Measurements from ENCODE around the gene PA2G4.

PA2G4 gene

GRCh38 chr12:56101045-56101444 lies 3.3 kb upstream of the PA2G4 start:
- no peak overlapping the region for H3K4me3 ChIP-seq (replicated peaks; ENCODE audit: low read depth, low read length)
- DNase-seq (ENCODE audit: low read depth) = no peak
- TF ChIP-seq CTCF (IDR thresholded peaks at IDR 0.05; ENCODE audit: low read length, missing control alignments) = no peak

GRCh38 chr12:56102683-56103065 lies 1.7 kb upstream of the PA2G4 start:
- TF ChIP-seq CTCF (IDR thresholded peaks at IDR 0.05; ENCODE audit: low read length, missing control alignments) = no peak
- no peak for DNase-seq (ENCODE audit: low read depth)
- no peak overlapping the region for H3K4me3 ChIP-seq (replicated peaks; ENCODE audit: low read depth, low read length)

GRCh38 chr12:56103066-56103711 lies 1.2 kb upstream of the PA2G4 start:
- no peak for TF ChIP-seq CTCF (IDR thresholded peaks at IDR 0.05; ENCODE audit: low read length, missing control alignments)
- no peak for DNase-seq (ENCODE audit: low read depth)
- H3K4me3 ChIP-seq (replicated peaks; ENCODE audit: low read depth, low read length) = peak overlapping the region; percentile 90

- TF ChIP-seq CTCF (IDR thresholded peaks at IDR 0.05; ENCODE audit: low read length, missing control alignments) = no peak
- no peak for DNase-seq (ENCODE audit: low read depth)
- H3K4me3 ChIP-seq (replicated peaks; ENCODE audit: low read depth, low read length) = peak overlapping the region; percentile 90
Measured at GRCh38 chr12:56103823-56104108, 593 bp upstream of the PA2G4 start.

- peak overlapping the region; percentile 90 for H3K4me3 ChIP-seq (replicated peaks; ENCODE audit: low read depth, low read length)
- no peak for DNase-seq (ENCODE audit: low read depth)
- TF ChIP-seq CTCF (IDR thresholded peaks at IDR 0.05; ENCODE audit: low read length, missing control alignments) = no peak
Measured at GRCh38 chr12:56104815-56105608, 653 bp downstream of the PA2G4 start.

- DNase-seq (ENCODE audit: low read depth) = no peak
- peak overlapping the region; percentile 90 for H3K4me3 ChIP-seq (replicated peaks; ENCODE audit: low read depth, low read length)
- no peak for TF ChIP-seq CTCF (IDR thresholded peaks at IDR 0.05; ENCODE audit: low read length, missing control alignments)
Measured at GRCh38 chr12:56105609-56105902, 1.2 kb downstream of the PA2G4 start.

- TF ChIP-seq CTCF (IDR thresholded peaks at IDR 0.05; ENCODE audit: low read length, missing control alignments) = no peak
- no peak for DNase-seq (ENCODE audit: low read depth)
- H3K4me3 ChIP-seq (replicated peaks; ENCODE audit: low read depth, low read length) = no peak overlapping the region
Measured at GRCh38 chr12:56107242-56107641, 2.9 kb downstream of the PA2G4 start.
